ENCODE measurements around the gene USP17L18.
"Not testable (repeated sequence)": the region's sequence is repeated elsewhere in the genome, so short reads cannot be mapped to it uniquely, and the experiment has no call there.

The USP17L18 gene

GRCh38 chr4:9253078-9253477 is 4.6 kb downstream of the USP17L18 start, which contains the start of gene USP17L19:
Gene USP17L19, plus strand, starts transcription at chr4:9253378. Its CDS starts 0 bp downstream, at chr4:9253378.
- H3K9ac ChIP-seq (ENCODE audit: low read length); H3K4me1 ChIP-seq (ENCODE audit: control insufficient read depth, insufficient read depth, low read length); H3K27ac ChIP-seq (ENCODE audit: low read depth, low read length); H3K4me3 ChIP-seq (ENCODE audit: low read depth, low read length); H3K27me3 ChIP-seq (ENCODE audit: control insufficient read depth, insufficient read depth, low read length); H3K9me3 ChIP-seq (ENCODE audit: control insufficient read depth, insufficient read depth, low read depth, low read length); H3K36me3 ChIP-seq (ENCODE audit: control insufficient read depth, insufficient read depth, low read length): not testable (repeated sequence)

GRCh38 chr4:9257824-9258223 is 9.4 kb downstream of the USP17L18 start, which contains the start of gene USP17L20:
Gene USP17L20, plus strand, starts transcription at chr4:9258124. Its CDS starts 0 bp downstream, at chr4:9258124.
- H3K27me3 ChIP-seq (ENCODE audit: control insufficient read depth, insufficient read depth, low read length); H3K9ac ChIP-seq (ENCODE audit: low read length); H3K4me1 ChIP-seq (ENCODE audit: control insufficient read depth, insufficient read depth, low read length); H3K27ac ChIP-seq (ENCODE audit: low read depth, low read length); H3K36me3 ChIP-seq (ENCODE audit: control insufficient read depth, insufficient read depth, low read length); H3K9me3 ChIP-seq (ENCODE audit: control insufficient read depth, insufficient read depth, low read depth, low read length); H3K4me3 ChIP-seq (ENCODE audit: low read depth, low read length): not testable (repeated sequence)

- not testable (repeated sequence) for H3K27me3 ChIP-seq (ENCODE audit: control insufficient read depth, insufficient read depth, low read length); H3K27ac ChIP-seq (ENCODE audit: low read depth, low read length); H3K9me3 ChIP-seq (ENCODE audit: control insufficient read depth, insufficient read depth, low read depth, low read length); H3K36me3 ChIP-seq (ENCODE audit: control insufficient read depth, insufficient read depth, low read length); H3K9ac ChIP-seq (ENCODE audit: low read length); H3K4me1 ChIP-seq (ENCODE audit: control insufficient read depth, insufficient read depth, low read length); H3K4me3 ChIP-seq (ENCODE audit: low read depth, low read length)
Observed at GRCh38 chr4:9262572-9262971, 14.1 kb downstream of the USP17L18 start, which contains the start of gene USP17L21. Gene USP17L21, plus strand, starts transcription at chr4:9262872. Its CDS starts 0 bp downstream, at chr4:9262872.

GRCh38 chr4:9267319-9267718 is 18.9 kb downstream of the USP17L18 start, which contains the start of gene USP17L22:
Gene USP17L22, plus strand, starts transcription at chr4:9267619. Its CDS starts 0 bp downstream, at chr4:9267619.
- H3K36me3 ChIP-seq (ENCODE audit: control insufficient read depth, insufficient read depth, low read length); H3K4me1 ChIP-seq (ENCODE audit: control insufficient read depth, insufficient read depth, low read length); H3K27me3 ChIP-seq (ENCODE audit: control insufficient read depth, insufficient read depth, low read length); H3K27ac ChIP-seq (ENCODE audit: low read depth, low read length); H3K9me3 ChIP-seq (ENCODE audit: control insufficient read depth, insufficient read depth, low read depth, low read length); H3K9ac ChIP-seq (ENCODE audit: low read length); H3K4me3 ChIP-seq (ENCODE audit: low read depth, low read length): not testable (repeated sequence)

- H3K4me1 ChIP-seq (ENCODE audit: control insufficient read depth, insufficient read depth, low read length); H3K4me3 ChIP-seq (ENCODE audit: low read depth, low read length); H3K27me3 ChIP-seq (ENCODE audit: control insufficient read depth, insufficient read depth, low read length); H3K9ac ChIP-seq (ENCODE audit: low read length); H3K27ac ChIP-seq (ENCODE audit: low read depth, low read length); H3K36me3 ChIP-seq (ENCODE audit: control insufficient read depth, insufficient read depth, low read length); H3K9me3 ChIP-seq (ENCODE audit: control insufficient read depth, insufficient read depth, low read depth, low read length): not testable (repeated sequence)
Observed at GRCh38 chr4:9271719-9272118, 23.3 kb downstream of the USP17L18 start.

Data from HUES6 (cell line).